IPS DF 6.9 (cell line): ENCODE data around the gene NEDD4L.

ENCODE experiments used
- DNase-seq: peaks from one replicate; pipeline ENCODE4 v3.0.0-alpha.2; 2013; ENCODE audit warnings: low read depth, low spot score
- H3K27ac ChIP-seq: one replicate; pipeline ENCODE4 v1.5.1; 2013; ENCODE audit warnings: low read length, control low read depth
- H3K27me3 ChIP-seq: 2 replicates; pipeline ENCODE4 v1.6.1; 2013; ENCODE audit warnings: mild to moderate bottlenecking, low read length; ENCODE audit not compliant: control insufficient read depth, insufficient read depth
- H3K36me3 ChIP-seq: 2 replicates; pipeline ENCODE4 v1.6.1; 2013; ENCODE audit warnings: low read length; ENCODE audit not compliant: control insufficient read depth, insufficient read depth
- H3K4me1 ChIP-seq: 2 replicates; pipeline ENCODE4 v1.6.1; 2013; ENCODE audit warnings: low read length; ENCODE audit not compliant: control insufficient read depth, insufficient read depth
- H3K4me3 ChIP-seq: 2 replicates; pipeline ENCODE4 v1.5.1; 2013; ENCODE audit warnings: mild to moderate bottlenecking, low read length
- H3K9me3 ChIP-seq: 2 replicates; pipeline ENCODE4 v1.6.1; 2013; ENCODE audit warnings: low read length, inconsistent platforms; ENCODE audit not compliant: control insufficient read depth, insufficient read depth
- WGBS: extraction: QIAGEN DNeasy Blood & Tissue Kit; methylation state at CpG from one replicate; pipeline ENCODE4 v1.1.7; 2013; ENCODE audit warnings: mixed read lengths, missing lambda C conversion rate; ENCODE audit not compliant: insufficient read length, insufficient coverage; 5-methylcytosine and 5-hydroxymethylcytosine counted together

Gene NEDD4L

DNA sequence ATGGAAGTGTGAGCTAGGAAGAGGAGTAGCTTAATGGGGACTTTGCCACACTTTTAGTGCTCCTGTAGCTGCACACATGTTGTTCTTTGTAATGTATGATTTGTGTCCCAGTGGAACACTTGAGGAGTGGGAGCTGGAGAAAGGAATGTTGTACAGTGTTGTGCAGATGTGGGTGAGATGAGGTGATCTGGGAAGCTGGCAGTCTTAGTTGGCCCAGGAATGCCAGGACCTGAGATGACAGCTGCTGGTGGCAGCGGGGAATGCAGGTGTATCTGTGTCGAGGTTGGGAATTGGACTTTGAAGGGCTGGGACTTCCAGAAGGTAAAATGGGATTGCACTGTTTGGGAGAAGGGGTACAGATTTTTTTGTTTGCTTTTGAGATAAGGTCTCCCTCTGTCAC lies 23.6 kb downstream of the NEDD4L start:
- DNase-seq, result no peak
- no CpG with 5 or more reads among the region's 2 CpGs for WGBS
- Histone ChIP-seq H3K4me1 (peaks cover 3% of the 10 kb centered on the region), H3K27me3 (no peaks in the 10 kb centered on the region), H3K36me3 (no peaks in the 10 kb centered on the region), H3K9me3 (no peaks in the 10 kb centered on the region), H3K27ac (no peak overlapping the region), H3K4me3 (no peak overlapping the region)

DNA sequence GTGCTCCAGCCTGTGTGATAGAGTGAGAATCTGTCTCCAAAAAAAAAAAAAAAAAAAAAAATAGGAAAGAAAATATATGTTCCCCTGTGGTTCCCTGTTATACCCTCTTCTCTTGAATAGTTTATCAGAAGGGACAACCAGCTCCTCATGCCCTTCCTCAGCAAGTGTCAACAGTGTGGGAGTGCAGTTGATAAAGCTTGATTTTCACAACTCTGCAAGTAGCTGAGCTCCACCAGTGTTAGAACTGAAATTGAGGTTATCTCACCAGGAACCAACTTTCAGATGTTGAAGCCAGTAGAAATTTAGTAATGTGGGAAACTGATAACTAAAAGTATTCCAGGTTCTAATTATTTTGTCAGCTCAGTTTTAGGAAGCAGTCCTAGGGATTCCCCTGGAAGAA lies 25.1 kb downstream of the NEDD4L start:
- Histone ChIP-seq H3K36me3 (no peaks in the 10 kb centered on the region), H3K4me1 (peaks cover 3% of the 10 kb centered on the region), H3K27me3 (no peaks in the 10 kb centered on the region), H3K9me3 (no peaks in the 10 kb centered on the region), H3K4me3 (no peak overlapping the region), H3K27ac (no peak overlapping the region)
- DNase-seq, result no peak

DNA sequence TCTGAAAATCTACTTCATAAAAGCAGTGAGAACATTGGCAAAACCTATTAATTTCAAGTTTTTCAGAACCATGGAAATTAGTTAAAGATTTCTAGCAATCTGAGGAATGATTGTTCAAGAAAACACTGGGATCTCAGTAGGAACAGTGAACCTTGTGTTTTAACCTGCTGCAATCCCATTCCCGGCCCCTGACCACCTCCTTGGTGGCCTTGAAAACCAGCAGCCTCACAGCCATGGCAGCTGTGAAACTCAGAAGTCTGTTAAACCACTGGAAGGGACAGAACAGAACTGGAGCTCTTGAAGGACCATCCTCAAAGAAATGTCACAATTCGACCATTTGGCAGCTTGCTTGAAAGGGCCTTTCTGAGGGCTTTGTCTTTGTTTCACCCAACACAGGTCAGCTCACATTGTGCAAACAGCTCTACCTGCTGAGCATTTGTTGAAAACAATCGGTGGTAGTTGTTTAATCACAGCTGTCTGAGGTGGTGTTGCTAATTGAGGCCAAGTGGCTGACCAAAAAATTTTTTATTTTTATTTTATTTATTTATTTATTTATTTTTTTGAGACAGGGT lies 25.8 kb downstream of the NEDD4L start:
- peaks cover 3% of the 10 kb centered on the region for H3K4me1 ChIP-seq
- H3K9me3 ChIP-seq, result no peaks in the 10 kb centered on the region
- no CpG with 5 or more reads among the region's 3 CpGs for WGBS
- H3K27me3 ChIP-seq, result no peaks in the 10 kb centered on the region
- no peak overlapping the region for H3K4me3 ChIP-seq
- DNase-seq, result no peak
- H3K27ac ChIP-seq, result no peak overlapping the region
- H3K36me3 ChIP-seq, result no peaks in the 10 kb centered on the region

DNA sequence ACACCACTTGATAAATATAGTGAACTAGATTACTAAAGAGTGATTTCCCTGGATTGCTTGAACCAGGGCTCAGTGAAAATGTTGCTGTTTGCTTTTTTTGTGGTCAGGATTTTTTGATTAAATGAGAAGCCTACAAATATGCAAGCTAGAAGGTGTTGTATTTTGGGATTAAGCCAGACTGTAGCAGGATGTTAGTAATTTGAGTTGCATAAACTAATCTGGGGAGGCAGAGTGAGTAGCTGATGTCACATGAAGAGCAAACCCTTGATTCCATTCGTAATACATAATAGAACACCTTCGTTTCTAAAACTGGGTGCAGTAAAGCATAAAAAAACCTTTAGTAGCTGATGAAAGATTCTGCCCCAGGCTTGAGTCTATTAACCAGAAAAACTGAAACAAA lies 32.0 kb downstream of the NEDD4L start:
- no peak overlapping the region for H3K4me3 ChIP-seq
- WGBS, result no CpG with 5 or more reads among the region's 2 CpGs
- no peak for DNase-seq
- H3K27me3 ChIP-seq, result no peaks in the 10 kb centered on the region
- H3K27ac ChIP-seq, result no peak overlapping the region
- H3K9me3 ChIP-seq, result no peaks in the 10 kb centered on the region
- peaks cover 4% of the 10 kb centered on the region; the same call in 1 of the 2 replicates for H3K4me1 ChIP-seq
- no peaks in the 10 kb centered on the region for H3K36me3 ChIP-seq

DNA sequence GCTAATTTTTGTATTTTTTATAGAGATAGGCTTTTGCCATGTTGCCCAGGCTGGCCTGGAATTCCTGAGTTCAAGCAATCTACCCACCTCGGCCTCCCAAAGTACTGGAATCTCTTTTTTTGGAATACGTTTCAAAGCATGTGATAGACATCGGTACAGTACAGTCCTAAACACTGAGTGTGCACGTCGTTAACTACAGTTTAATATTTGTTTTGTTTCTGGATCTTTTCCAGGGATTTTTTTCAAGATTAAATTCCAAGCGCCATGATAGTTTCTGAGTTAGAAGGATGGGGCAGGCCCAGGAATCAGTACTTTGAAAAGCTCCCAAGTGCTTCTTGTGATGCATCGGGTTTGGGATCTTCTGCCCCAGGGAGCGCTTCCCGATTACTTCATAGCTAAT lies 33.3 kb downstream of the NEDD4L start:
- peaks cover 4% of the 10 kb centered on the region; the same call in 1 of the 2 replicates for H3K4me1 ChIP-seq
- no peaks in the 10 kb centered on the region for H3K9me3 ChIP-seq
- no peaks in the 10 kb centered on the region for H3K36me3 ChIP-seq
- DNase-seq, result no peak
- WGBS, result no CpG with 5 or more reads among the region's 9 CpGs
- no peak overlapping the region for H3K27ac ChIP-seq
- no peak overlapping the region for H3K4me3 ChIP-seq
- H3K27me3 ChIP-seq, result no peaks in the 10 kb centered on the region

DNA sequence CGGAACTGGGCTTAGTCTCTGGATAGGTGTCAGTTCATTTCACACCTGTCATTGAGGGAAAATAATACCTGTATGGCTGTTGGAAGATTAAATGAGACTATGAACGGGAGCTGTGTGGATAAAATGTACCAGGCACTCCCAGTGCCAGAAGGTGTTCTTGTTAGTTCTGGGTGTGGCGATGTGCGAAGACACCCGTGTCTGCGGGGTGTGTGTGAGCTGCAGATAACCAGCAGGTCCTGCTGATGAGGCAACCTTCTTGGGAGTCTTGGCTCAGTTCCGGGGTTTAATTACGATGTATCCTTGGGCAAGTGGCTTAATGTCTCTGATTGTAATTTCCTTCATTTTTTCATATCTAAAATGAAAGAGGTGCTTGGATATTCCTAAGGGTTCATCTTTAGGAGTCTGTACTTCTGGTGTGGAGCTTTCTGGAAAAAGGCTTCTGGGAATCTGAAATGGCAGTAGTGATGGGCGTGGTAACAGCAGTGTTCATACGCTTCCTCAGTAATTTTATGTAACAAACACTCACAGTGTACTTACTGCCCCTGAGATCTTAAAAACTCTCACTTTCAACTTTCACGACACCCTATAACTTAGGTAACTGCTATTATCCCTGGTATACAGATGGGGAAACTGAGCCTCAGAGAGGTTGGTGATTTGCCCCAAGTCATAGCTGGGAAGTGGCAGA lies 35.0 kb downstream of the NEDD4L start:
- DNase-seq, result no peak
- 100% methylated on average over 1 of the region's 11 CpGs for WGBS
- no peak overlapping the region for H3K27ac ChIP-seq
- H3K9me3 ChIP-seq, result no peaks in the 10 kb centered on the region
- no peaks in the 10 kb centered on the region for H3K36me3 ChIP-seq
- H3K27me3 ChIP-seq, result no peaks in the 10 kb centered on the region
- peaks cover 4% of the 10 kb centered on the region; the same call in 1 of the 2 replicates for H3K4me1 ChIP-seq
- H3K4me3 ChIP-seq, result no peak overlapping the region

DNA sequence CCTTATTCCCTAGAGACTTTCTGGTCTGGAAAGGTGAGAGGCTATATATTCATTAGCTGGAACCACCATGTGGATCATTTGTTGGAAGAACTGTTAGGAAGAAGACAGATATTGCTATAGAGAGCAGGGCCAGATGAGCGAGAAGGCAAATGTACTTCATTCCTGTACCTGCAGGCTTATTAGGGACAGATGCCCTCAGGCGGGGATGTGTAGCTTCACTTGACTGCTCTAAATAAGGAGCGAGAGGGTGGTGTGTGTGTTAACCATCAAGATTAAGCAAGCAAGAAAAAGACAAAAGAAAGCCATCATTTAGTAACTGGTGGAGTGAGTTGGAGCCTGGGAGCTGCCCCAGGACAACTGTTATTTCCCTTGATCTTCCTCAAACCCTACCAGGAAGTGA lies 36.4 kb downstream of the NEDD4L start:
- no peak overlapping the region for H3K27ac ChIP-seq
- no peaks in the 10 kb centered on the region for H3K36me3 ChIP-seq
- no peak overlapping the region for H3K4me3 ChIP-seq
- DNase-seq, result no peak
- H3K9me3 ChIP-seq, result no peaks in the 10 kb centered on the region
- H3K27me3 ChIP-seq, result no peaks in the 10 kb centered on the region
- peaks cover 4% of the 10 kb centered on the region for H3K4me1 ChIP-seq
- no CpG with 5 or more reads among the region's 3 CpGs for WGBS

DNA sequence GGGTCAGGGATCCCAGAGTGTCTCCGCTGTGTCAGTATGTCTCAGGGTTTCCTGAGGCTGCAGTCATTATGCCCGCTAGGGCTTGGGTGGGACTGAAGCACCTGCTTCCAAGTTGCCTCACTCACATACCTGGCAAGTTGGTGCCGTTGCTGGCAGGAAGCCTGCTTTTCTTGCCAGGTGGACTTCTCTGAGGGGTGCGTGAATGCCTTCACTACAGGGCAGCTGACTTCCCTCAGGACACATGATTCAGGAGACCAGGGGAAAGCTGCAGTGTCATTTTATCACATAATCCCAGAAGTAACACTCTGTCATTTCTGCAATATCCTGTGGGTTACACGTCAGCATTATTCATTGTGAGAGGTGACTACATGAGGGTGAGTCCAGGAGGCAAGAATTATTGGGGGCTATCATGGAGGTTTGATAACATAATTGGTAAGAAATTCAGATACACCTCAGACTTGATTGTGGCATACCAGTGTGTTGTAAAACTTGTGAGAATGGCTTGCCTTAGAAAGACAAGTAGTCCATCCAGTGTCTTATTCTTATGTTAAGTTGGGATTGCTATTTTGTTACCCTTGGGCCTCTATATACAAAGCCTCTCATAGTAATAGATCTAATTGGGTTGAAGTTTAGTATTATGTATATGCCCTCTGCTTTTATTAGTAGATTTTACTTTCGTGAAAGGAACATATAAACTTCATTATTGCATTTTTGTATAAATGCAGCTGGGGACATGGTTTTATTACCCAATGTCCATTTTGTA lies 44.1 kb downstream of the NEDD4L start:
- Histone ChIP-seq H3K4me1 (peaks cover 7% of the 10 kb centered on the region), H3K36me3 (no peaks in the 10 kb centered on the region), H3K27ac (no peak overlapping the region), H3K4me3 (no peak overlapping the region), H3K27me3 (no peaks in the 10 kb centered on the region), H3K9me3 (no peaks in the 10 kb centered on the region)
- WGBS, result no CpG with 5 or more reads among the region's 6 CpGs
- DNase-seq, result no peak

DNA sequence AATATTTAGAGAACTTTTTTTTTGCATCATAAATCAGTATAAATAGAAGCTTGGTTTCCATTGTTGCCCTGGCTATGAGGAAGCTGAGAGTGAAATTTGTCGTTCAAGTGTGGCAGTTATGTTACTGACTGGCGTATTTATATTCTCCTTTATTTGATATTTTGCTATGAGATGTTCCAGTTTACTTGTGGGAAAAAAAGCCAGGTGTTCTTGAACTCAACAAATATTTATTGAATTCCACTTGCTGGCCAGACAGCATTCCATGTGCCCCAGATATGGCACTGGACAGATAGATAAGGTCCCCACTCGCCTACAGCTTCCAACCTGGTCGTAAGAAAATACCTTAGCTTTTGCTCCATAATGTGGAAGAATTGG lies 44.7 kb downstream of the NEDD4L start:
- no peak overlapping the region for H3K27ac ChIP-seq
- H3K4me1 ChIP-seq, result peaks cover 8% of the 10 kb centered on the region
- H3K27me3 ChIP-seq, result no peaks in the 10 kb centered on the region
- no peak for DNase-seq
- no peak overlapping the region for H3K4me3 ChIP-seq
- no CpG with 5 or more reads among the region's 4 CpGs for WGBS
- H3K36me3 ChIP-seq, result no peaks in the 10 kb centered on the region
- no peaks in the 10 kb centered on the region for H3K9me3 ChIP-seq

DNA sequence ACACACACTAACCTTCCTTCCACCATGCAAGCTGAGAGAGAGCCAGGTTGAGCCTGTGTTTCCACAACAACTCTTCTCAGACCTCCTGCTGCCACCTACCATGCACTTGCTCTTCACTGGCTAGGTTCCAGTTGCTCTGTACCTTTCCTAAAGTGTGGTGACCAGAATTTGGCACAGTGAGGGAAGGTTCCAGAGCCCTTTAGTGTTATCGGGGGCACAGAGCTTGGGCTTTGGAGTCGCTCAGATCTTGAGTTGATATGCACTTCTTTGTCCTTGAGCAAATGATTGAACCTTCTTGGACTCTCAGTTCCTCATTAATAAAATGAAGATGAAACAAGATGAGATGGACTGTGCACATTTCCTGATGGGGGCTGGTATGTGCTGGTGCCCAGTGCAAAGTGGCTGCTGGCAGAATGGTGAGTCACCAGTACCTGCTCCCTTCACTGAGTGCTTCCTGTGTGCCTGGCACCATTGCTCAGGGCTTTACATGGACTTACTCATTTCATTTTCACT lies 47.1 kb downstream of the NEDD4L start:
- Histone ChIP-seq H3K9me3 (no peaks in the 10 kb centered on the region), H3K36me3 (no peaks in the 10 kb centered on the region), H3K4me3 (no peak overlapping the region), H3K27me3 (no peaks in the 10 kb centered on the region), H3K4me1 (peaks cover 12% of the 10 kb centered on the region), H3K27ac (no peak overlapping the region)
- DNase-seq, result no peak
- no CpG with 5 or more reads among the region's 2 CpGs for WGBS
